ELF-1 (cell line): ENCODE results near the gene CEP76.
A peak's percentile ranks its signal among the peaks of the same experiment; 100 is the strongest.

Experiments used
- DNase-seq: peaks from one replicate; pipeline ENCODE4 v3.0.0-alpha.2; 2016; ENCODE audit warnings: low read depth, low spot score

Gene CEP76

GRCh38 chr18:12711446-12711845 lies 8.9 kb upstream of the CEP76 start:
- no peak for DNase-seq

DNA sequence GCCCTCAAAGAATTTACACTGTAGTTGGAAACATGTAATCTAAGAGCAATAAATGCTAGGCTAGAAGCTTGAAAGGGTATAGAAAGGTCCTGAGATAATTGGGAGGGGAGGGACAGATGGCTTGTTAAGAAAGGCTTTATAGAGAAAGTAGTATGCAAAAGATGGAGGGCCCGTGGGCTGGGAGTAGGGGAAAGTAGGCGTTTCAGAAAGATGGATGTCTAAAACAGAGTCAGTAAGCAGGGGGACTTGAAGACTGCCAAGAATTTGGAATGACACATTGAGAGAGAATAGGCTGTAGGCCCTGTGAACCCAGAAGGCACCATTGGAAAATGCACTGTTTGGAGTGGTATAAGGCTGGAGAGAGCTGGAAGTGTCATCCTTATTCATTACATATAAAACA lies 1.1 kb upstream of the CEP76 start:
- no peak for DNase-seq

DNA sequence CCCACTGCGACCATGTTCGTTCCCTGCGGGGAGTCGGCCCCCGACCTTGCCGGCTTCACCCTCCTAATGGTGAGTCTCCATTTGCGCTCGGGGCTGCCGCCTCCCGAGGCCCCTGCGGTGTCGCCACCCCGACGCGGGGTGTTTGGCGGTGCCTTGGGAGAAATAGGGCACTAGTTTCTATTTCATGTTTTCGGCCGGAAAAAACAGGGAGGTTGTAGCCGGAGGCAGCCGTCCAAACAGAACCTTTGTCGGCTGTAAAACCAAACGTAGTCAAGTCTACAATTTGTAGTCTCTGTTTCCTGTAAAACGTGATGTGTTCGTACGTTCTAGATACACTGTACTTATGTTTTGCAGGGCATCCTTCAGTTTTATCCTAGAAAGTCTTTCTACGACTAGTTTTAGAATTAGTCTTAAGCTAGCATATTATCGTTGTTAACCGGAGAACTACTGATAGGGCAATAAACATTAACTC lies 609 bp upstream of the CEP76 start:
- DNase-seq: no peak

- no peak for DNase-seq
Measured at GRCh38 chr18:12701161-12701560, 1.4 kb downstream of the CEP76 start.

- no peak for DNase-seq
Measured at GRCh38 chr18:12699747-12700146, 2.8 kb downstream of the CEP76 start.

- DNase-seq: no peak
Measured at GRCh38 chr18:12694032-12694431, 8.5 kb downstream of the CEP76 start.

- no peak for DNase-seq
Measured at GRCh38 chr18:12692206-12692605, 10.3 kb downstream of the CEP76 start.

- no peak for DNase-seq
Measured at GRCh38 chr18:12689256-12689850, 13.2 kb downstream of the CEP76 start.

DNA sequence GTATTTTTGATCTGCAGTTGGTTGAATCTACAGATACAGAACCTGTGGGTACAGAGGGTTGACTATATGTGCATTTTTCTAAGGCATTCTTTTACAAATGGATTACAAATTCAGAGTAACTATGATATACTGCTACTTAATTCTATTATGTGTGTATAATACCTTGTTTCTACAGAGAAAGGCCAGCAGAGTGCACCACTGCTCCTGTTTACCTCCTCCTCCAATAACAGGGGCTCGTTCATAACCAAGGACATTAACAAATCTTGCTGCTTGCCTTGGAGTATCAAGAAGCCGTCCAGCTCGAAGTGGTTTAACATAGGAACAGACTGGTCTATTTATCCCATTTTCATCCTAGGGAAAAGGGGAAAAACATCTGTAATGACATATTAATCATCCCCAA lies 16.4 kb downstream of the CEP76 start:
- no peak for DNase-seq

DNA sequence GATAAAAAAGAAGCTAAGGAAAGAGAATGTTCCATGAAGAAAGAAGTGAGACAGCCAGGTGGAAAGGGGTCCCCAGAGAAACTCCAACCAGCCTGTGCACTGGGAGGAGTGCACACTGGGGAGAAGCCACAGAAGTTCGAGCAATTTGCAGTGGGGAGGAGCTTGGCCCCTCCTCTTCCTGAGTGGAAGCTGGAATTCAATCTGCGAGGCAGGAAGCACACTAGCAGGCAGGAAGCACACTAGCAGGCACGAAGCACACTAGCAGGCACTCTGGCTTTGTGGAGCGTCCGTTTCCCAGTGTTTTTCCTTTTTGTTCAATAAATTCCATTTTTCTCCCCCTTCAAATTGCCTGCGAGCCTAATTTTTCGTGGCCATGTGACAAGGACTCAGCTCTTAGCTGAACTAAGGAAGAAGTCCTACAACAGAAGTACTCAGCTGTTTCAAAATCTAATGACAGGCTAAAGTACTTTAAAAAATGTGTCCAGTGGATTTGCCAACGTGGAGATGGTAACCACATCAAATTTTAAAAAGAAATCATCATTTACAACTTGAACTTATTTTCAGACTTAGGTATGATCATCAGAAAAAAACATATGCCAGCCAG lies 23.2 kb downstream of the CEP76 start:
- no peak for DNase-seq

- no peak for DNase-seq
Measured at GRCh38 chr18:12668041-12668440, 34.5 kb downstream of the CEP76 start.

GRCh38 chr18:12659904-12660605 lies 42.5 kb downstream of the CEP76 start:
- DNase-seq: peak; percentile 31

GRCh38 chr18:12658426-12659138 lies 43.9 kb downstream of the CEP76 start:
- DNase-seq: peak; percentile 75

- DNase-seq: peak; percentile 27
Measured at GRCh38 chr18:12657684-12658425, 44.7 kb downstream of the CEP76 start, which contains the start of gene SPIRE1. TSS of gene SPIRE1 (minus strand) at chr18:12658107. CDS start at chr18:12657866, 241 bp downstream.

- DNase-seq: peak; percentile 23
Measured at GRCh38 chr18:12656938-12657683, 45.4 kb downstream of the CEP76 start.

DNA sequence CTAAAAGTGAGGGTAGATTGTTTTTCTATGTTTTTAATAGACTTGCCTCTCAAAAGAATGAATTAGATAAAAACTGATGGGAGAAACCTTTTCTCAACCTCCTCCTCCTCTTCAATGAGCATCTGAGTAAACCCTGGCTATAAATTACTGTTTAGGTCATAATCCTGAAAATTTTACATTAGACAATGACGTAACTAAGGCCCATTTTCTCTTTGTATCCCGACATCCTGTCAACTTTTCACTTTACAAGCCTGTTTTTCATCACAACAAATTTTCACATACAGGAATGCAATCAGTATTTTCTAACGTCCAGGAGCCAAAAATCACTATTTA lies 46.0 kb downstream of the CEP76 start:
- DNase-seq: no peak

DNA sequence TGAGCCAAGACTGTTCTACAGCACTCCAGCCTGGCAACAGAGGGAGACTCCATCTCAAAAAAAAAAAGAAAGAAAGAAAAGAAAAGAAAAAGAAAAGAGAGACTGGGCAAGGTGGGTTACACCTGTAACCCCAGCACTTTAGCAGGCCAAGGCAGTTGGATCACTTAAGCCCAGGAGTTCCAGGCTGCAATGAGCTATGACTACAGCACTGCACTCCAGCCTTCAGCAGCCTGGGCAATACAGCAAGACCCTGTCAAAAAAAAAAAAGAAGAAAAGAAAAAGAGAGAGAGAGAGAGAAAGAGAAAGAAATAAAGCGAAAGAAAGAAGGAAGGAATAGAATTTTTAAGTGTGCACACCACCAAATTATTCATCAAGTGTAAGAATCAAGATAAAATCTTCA lies 47.6 kb downstream of the CEP76 start:
- DNase-seq: no peak

- no peak for DNase-seq
Measured at GRCh38 chr18:12652861-12653401, 49.6 kb downstream of the CEP76 start.

GRCh38 chr18:12651651-12652050 lies 50.9 kb downstream of the CEP76 start:
- no peak for DNase-seq

GRCh38 chr18:12647773-12648172 lies 54.8 kb downstream of the CEP76 start:
- peak; percentile 34 for DNase-seq

GRCh38 chr18:12645751-12646203 lies 56.7 kb downstream of the CEP76 start:
- peak; percentile 63 for DNase-seq
